Right lobe of liver (tissue), 4 donors: ENCODE measurements around the gene KCNMA1.

Experiments used
- POLR2A ChIP-seq: fragments of 450-650 bp; IDR thresholded peaks from one replicate; pipeline ENCODE4 v1.6.1; 2017; ENCODE audit warnings: antibody characterized with exemption, mild to moderate bottlenecking
- TF ChIP-seq, protein P1 (sequence below), 4 donors: fragments of 200-600 bp in 3 of 4; fragments of 450-650 bp in 1 of 4; IDR thresholded peaks; one replicate each; pipeline versions ENCODE4 v1.5.1 to v1.8.0; 2016 to 2022; ENCODE audit warnings: antibody characterized with exemption in 4 of 4, mild to moderate bottlenecking in 2 of 4
- donor health status: DM: no; HTN: no; CAD: no.
- donor health status: DM: no; HTN: no; CAD: no.
- donor health status: DM: no; HTN: yes; CAD: no.

DNA sequence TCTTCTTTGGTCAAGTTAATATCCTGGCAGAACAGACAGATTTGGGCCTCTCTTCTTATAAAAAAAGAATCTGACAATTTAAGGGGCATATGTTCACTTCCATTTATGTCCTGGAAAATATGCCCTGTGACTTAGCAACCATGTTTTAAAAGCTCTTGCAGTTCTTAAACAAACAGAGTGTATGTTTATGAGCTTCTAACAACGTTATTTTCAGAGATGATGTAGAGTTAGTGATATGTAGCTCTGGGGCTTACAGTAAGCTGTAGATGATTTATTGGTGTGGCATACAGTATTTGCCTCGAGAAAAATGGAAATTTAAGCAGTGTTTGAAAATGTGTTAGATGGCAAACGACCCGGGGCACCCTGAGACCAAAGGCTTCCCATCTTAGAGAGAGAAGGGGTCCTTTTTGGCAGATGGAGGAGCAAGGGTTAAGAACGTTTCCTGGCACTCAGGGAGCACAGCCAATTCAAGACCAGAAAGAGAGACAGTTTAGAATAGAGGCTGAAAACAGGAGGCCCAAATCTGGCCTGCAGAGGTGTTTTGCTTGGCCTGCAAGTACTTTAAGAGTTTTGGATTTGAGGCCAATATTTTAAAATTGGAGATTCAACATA lies 397.5 kb downstream of the KCNMA1 start:
- TF ChIP-seq, protein P1, sequence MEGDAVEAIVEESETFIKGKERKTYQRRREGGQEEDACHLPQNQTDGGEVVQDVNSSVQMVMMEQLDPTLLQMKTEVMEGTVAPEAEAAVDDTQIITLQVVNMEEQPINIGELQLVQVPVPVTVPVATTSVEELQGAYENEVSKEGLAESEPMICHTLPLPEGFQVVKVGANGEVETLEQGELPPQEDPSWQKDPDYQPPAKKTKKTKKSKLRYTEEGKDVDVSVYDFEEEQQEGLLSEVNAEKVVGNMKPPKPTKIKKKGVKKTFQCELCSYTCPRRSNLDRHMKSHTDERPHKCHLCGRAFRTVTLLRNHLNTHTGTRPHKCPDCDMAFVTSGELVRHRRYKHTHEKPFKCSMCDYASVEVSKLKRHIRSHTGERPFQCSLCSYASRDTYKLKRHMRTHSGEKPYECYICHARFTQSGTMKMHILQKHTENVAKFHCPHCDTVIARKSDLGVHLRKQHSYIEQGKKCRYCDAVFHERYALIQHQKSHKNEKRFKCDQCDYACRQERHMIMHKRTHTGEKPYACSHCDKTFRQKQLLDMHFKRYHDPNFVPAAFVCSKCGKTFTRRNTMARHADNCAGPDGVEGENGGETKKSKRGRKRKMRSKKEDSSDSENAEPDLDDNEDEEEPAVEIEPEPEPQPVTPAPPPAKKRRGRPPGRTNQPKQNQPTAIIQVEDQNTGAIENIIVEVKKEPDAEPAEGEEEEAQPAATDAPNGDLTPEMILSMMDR (IDR thresholded peaks at IDR 0.05), result no peak
- TF ChIP-seq POLR2A, result no peak
